ENCODE data around the gene CPXM1.

The CPXM1 gene

DNA sequence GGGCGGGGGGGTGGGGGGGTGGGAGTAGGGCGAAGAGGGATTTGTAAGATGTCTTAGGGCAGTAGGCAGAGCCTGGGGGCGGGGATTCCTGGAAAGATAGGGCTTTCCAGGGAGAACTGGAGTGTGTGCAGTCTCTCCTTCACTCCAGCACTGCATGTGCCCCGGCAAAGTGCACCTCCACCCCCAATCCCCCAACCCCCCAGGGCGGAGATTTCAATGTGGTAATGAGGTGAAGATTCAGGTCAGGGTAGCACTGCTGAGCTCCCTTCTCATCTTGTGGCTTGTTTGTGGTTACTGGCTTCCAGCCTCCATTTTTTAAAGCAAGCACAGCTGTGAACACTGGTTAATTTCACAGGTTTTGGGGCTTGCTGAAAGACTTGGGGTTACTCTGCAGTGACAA lies 21.6 kb upstream of the CPXM1 start:
- no peaks in the 10 kb centered on the region for H3K36me3 ChIP-seq (ENCODE audit: insufficient read depth, insufficient read length, low read length)
- H3K9me3 ChIP-seq (ENCODE audit: insufficient read depth, low read length): no peaks in the 10 kb centered on the region
- DNase-seq (ENCODE audit: low read depth, low spot score): no peak
- H3K4me1 ChIP-seq (ENCODE audit: insufficient read depth, insufficient read length): peaks cover 4% of the 10 kb centered on the region
- no peak overlapping the region for H3K9ac ChIP-seq (ENCODE audit: insufficient read length, low read depth)
- no peak overlapping the region for H3K4me3 ChIP-seq (ENCODE audit: insufficient read length, low read depth)
- H3K27me3 ChIP-seq (ENCODE audit: insufficient read depth, insufficient read length): no peaks in the 10 kb centered on the region
- no peak for TF ChIP-seq YY1 (IDR thresholded peaks at IDR 0.05; ENCODE audit: insufficient read depth, insufficient read length)
- TF ChIP-seq SUZ12 (IDR thresholded peaks at IDR 0.05; ENCODE audit: extremely low read depth, insufficient read depth, insufficient read length): no peak
- TF ChIP-seq ZNF274 (IDR thresholded peaks at IDR 0.05; ENCODE audit: low read depth, low read length): no peak

DNA sequence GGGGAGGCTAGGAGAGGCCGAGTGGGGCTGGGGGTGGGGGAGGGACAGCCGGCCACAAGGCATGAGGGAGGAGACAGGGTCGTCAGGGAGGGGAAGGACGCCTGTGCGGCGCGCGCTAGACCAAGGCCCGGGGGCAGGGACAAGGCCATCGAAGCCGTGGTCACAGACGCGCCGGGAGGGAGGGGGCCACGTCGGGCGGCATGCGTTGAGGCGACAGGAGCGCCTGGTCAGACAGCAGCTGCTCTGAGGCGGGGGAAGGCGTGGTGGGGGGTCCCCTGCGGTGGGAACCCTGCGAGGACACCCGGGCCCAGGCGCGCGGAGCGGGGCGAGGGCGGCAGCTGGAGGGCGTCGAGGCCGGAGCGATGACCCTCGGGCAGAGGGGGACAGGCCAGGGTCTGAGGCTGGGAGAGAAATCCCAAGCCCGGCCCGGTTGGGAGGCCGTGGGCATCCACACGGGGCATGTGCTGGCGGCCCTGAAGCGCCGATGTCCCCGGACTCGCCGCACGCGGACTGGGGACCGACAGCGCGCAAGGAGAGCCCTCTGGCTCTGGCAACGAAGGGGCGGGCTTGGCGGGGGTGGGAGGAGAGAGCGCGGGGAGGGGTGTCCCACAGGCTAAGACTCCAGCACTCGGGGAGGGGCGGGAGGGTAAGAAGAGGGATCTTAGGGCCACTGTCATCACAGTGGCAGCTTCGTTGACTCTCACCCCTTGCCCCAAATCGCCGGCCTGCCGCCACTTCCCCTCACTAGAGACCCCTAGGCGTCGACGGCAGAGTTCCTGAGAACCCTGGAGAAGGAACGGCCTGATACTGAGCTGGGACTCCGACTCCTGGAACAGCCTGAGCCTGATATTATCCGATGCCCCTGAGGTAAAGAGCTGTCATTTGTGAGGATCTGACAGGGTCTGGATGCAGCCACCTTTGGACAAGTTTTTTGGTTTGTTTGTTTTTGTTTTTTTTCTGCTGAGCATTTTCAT lies 20.8 kb upstream of the CPXM1 start:
- no peak for DNase-seq (ENCODE audit: low read depth, low spot score)
- H3K27me3 ChIP-seq (ENCODE audit: insufficient read depth, insufficient read length): no peaks in the 10 kb centered on the region
- H3K4me1 ChIP-seq (ENCODE audit: insufficient read depth, insufficient read length): peaks cover 4% of the 10 kb centered on the region
- TF ChIP-seq SUZ12 (IDR thresholded peaks at IDR 0.05; ENCODE audit: extremely low read depth, insufficient read depth, insufficient read length) (no peak), ZNF274 (IDR thresholded peaks at IDR 0.05; ENCODE audit: low read depth, low read length) (no peak), YY1 (IDR thresholded peaks at IDR 0.05; ENCODE audit: insufficient read depth, insufficient read length) (no peak)
- no peaks in the 10 kb centered on the region for H3K9me3 ChIP-seq (ENCODE audit: insufficient read depth, low read length)
- no peaks in the 10 kb centered on the region for H3K36me3 ChIP-seq (ENCODE audit: insufficient read depth, insufficient read length, low read length)
- no peak overlapping the region for H3K4me3 ChIP-seq (ENCODE audit: insufficient read length, low read depth)
- no peak overlapping the region for H3K9ac ChIP-seq (ENCODE audit: insufficient read length, low read depth)

DNA sequence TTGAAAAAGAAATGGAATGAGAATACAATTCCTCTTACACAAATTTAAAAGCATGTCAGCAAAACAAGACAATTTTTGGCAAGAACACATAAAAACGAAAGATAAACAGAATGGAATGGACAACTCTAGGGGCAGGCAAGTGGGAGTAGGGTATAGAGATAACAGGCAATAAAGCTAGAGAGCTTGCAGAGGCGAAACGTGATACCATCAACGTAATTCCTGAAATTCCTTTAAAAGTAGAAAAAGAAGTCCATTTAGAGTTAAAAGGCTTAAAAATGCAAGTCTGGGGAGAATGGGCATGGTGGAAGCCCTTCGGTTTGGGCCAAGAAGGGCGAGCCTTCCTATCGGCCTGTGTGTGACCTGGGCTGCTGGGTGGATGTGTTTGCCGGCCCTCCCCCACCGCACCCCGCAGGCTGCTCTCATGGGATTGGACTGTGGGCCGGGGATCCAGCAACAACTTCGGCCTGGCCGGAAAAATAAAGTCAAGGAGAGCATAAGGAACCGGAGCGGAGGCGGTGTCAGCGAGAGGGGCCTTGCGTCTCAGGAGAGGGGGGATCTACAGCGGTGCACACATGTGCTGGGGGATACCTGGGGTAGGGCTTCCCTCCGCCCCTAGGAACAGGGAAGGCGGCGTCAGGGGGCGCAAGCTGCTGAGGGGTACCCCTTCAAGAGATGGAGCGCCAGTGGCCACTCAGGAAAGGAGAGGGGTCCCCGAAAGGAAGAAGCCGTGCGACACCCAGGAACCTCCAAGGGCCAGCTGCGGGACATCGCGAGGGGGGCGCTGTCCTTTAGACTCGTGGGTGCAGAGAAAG lies 19.9 kb upstream of the CPXM1 start:
- no peaks in the 10 kb centered on the region for H3K36me3 ChIP-seq (ENCODE audit: insufficient read depth, insufficient read length, low read length)
- TF ChIP-seq ZNF274 (IDR thresholded peaks at IDR 0.05; ENCODE audit: low read depth, low read length) (no peak), YY1 (IDR thresholded peaks at IDR 0.05; ENCODE audit: insufficient read depth, insufficient read length) (no peak), SUZ12 (IDR thresholded peaks at IDR 0.05; ENCODE audit: extremely low read depth, insufficient read depth, insufficient read length) (no peak)
- no peak overlapping the region for H3K9ac ChIP-seq (ENCODE audit: insufficient read length, low read depth)
- DNase-seq (ENCODE audit: low read depth, low spot score): no peak
- H3K27me3 ChIP-seq (ENCODE audit: insufficient read depth, insufficient read length): no peaks in the 10 kb centered on the region
- no peaks in the 10 kb centered on the region for H3K9me3 ChIP-seq (ENCODE audit: insufficient read depth, low read length)
- peaks cover 7% of the 10 kb centered on the region for H3K4me1 ChIP-seq (ENCODE audit: insufficient read depth, insufficient read length)
- no peak overlapping the region for H3K4me3 ChIP-seq (ENCODE audit: insufficient read length, low read depth)

DNA sequence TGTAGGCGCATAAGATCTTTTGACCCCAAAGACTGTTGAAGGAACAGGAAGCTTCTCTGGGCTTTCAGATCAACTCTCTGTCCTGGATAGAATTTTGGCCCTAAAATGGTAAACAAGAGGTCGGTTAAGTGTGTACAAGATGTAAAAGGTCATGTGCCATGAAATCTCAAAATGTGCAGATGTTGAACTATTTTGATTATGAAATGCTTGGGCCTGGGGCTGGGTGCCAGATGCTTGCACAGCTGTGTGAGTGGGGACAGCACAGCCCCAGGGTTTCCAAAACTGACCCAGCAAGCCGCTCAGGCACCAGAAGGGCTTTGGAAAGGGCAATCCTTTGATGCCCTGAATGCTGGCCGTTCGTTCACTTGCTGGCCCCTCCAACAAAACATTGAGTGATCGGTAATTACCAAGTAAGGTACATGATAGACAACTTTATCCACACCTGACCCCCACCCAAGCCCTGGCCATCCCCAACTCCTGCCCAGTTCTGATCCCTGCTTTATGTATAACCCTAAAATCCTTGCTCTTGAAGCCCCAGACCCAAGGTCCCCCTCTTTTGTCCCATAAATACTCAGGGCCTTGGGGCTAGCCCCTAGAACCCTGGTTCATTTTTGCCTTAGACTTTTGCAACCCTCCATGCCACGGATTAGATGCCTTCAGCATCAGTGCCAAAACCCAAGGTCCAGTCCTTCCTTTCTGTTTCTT lies 17.6 kb upstream of the CPXM1 start:
- Histone ChIP-seq H3K9ac (ENCODE audit: insufficient read length, low read depth) (no peak overlapping the region), H3K27me3 (ENCODE audit: insufficient read depth, insufficient read length) (no peaks in the 10 kb centered on the region), H3K36me3 (ENCODE audit: insufficient read depth, insufficient read length, low read length) (no peaks in the 10 kb centered on the region), H3K4me1 (ENCODE audit: insufficient read depth, insufficient read length) (peaks cover 10% of the 10 kb centered on the region), H3K4me3 (ENCODE audit: insufficient read length, low read depth) (no peak overlapping the region), H3K9me3 (ENCODE audit: insufficient read depth, low read length) (no peaks in the 10 kb centered on the region)
- TF ChIP-seq SUZ12 (IDR thresholded peaks at IDR 0.05; ENCODE audit: extremely low read depth, insufficient read depth, insufficient read length) (no peak), ZNF274 (IDR thresholded peaks at IDR 0.05; ENCODE audit: low read depth, low read length) (no peak), YY1 (IDR thresholded peaks at IDR 0.05; ENCODE audit: insufficient read depth, insufficient read length) (no peak)
- DNase-seq (ENCODE audit: low read depth, low spot score): no peak

DNA sequence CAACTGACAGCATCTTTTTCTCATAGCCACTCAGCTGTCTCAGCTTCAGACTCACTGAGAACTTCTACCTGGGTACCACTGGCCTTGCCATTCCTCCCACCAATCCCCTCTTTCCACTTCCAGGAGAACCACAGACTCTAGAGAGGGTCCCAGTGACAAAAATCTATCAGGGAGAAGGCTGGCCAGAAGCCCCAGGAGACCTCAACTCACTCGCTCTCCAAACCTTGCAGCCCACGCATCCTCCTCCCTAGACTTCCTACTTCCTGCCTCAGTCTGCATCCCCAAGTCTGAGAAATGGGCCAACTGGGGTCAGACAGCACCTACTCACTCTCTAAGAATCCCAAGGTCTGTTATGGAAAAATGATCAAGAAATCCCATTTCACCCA lies 16.9 kb upstream of the CPXM1 start:
- no peaks in the 10 kb centered on the region for H3K9me3 ChIP-seq (ENCODE audit: insufficient read depth, low read length)
- H3K4me1 ChIP-seq (ENCODE audit: insufficient read depth, insufficient read length): peaks cover 10% of the 10 kb centered on the region
- TF ChIP-seq ZNF274 (IDR thresholded peaks at IDR 0.05; ENCODE audit: low read depth, low read length) (no peak), YY1 (IDR thresholded peaks at IDR 0.05; ENCODE audit: insufficient read depth, insufficient read length) (no peak), SUZ12 (IDR thresholded peaks at IDR 0.05; ENCODE audit: extremely low read depth, insufficient read depth, insufficient read length) (no peak)
- no peaks in the 10 kb centered on the region for H3K27me3 ChIP-seq (ENCODE audit: insufficient read depth, insufficient read length)
- H3K9ac ChIP-seq (ENCODE audit: insufficient read length, low read depth): no peak overlapping the region
- H3K36me3 ChIP-seq (ENCODE audit: insufficient read depth, insufficient read length, low read length): no peaks in the 10 kb centered on the region
- no peak overlapping the region for H3K4me3 ChIP-seq (ENCODE audit: insufficient read length, low read depth)
- DNase-seq (ENCODE audit: low read depth, low spot score): no peak

DNA sequence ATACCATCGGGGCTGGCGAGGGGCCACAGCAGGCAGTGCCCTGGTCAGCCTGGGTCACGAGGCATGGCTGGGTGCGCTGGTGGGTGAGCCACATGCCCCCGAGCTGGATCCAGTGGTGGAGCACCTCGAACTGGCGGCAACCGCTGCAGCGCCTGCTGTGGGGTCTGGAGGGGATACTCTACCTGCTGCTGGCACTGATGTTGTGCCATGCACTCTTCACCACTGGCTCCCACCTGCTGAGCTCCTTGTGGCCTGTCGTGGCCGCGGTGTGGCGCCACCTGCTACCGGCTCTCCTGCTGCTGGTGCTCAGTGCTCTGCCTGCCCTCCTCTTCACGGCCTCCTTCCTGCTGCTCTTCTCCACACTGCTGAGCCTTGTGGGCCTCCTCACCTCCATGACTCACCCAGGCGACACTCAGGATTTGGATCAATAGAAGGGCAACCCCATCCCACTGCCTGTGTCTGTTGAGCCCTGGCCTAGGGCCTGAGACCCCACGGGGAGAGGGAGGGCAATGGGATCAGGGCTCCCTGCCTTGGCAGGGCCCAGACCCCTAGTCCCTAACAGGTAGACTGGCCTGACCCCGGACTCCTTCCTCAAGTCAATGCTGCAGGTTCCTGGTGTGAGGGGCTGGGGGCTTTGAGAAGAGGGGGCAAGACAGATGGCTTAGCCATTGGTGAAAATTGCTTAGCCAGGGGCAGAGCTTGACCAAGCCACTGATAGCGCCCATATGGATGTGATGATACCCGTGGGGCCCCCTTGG lies 16.3 kb upstream of the CPXM1 start:
- Histone ChIP-seq H3K4me3 (ENCODE audit: insufficient read length, low read depth) (no peak overlapping the region), H3K9ac (ENCODE audit: insufficient read length, low read depth) (no peak overlapping the region), H3K27me3 (ENCODE audit: insufficient read depth, insufficient read length) (no peaks in the 10 kb centered on the region), H3K36me3 (ENCODE audit: insufficient read depth, insufficient read length, low read length) (no peaks in the 10 kb centered on the region), H3K4me1 (ENCODE audit: insufficient read depth, insufficient read length) (peaks cover 10% of the 10 kb centered on the region), H3K9me3 (ENCODE audit: insufficient read depth, low read length) (no peaks in the 10 kb centered on the region)
- no peak for DNase-seq (ENCODE audit: low read depth, low spot score)
- no peak for TF ChIP-seq YY1 (IDR thresholded peaks at IDR 0.05; ENCODE audit: insufficient read depth, insufficient read length)
- no peak for TF ChIP-seq SUZ12 (IDR thresholded peaks at IDR 0.05; ENCODE audit: extremely low read depth, insufficient read depth, insufficient read length)
- no peak for TF ChIP-seq ZNF274 (IDR thresholded peaks at IDR 0.05; ENCODE audit: low read depth, low read length)
